CD1c-positive myeloid dendritic cell (primary cell): ENCODE results near the gene SNX5.
"Not testable (repeated sequence)": the region's sequence is repeated elsewhere in the genome, so short reads cannot be mapped to it uniquely, and the experiment has no call there.

Experiments
- DNase-seq: peaks from one replicate; pipeline ENCODE4 v3.0.0-alpha.2; 2016; ENCODE audit errors: extremely low spot score

SNX5 gene

DNA sequence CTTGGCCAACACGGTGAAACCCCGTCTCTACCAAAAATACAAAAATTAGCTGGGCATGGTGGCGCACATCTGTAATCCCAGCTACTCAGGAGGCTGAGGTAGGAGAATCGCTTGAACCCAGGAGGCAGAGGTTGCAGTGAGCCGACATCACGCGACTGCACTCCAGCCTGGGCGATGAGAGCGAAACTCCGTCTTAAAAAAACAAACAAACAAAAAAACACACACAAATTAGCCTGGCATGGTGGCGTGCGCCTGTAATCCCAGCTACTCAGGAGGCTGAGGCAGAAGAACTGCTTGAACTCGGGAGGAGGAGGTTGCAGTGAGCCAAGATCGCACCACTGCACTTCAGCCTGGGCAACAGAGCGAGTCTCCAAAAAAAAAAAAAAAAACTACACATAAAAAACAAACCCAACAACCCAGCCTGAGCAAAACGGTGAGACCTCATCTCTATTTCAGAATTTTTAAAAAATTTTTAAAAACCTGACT lies 8.2 kb downstream of the SNX5 start:
- not testable (repeated sequence) for DNase-seq

DNA sequence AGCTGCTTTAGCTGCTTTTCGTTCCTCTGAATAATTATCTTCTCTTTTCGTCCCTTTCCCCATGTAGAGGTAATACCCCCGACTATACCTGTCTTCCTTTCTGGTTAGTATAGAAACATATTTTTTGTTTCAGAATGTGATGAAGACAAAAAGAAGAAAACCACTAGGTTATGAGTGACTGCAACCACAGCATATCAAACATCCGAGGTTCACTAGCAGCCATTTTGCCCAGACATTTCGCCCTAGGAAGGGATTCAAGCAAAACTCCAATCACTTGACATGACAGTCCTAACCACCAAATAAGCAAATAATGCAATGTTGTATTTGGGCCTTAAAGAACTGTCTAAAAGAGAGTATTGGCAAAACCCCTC lies 9.4 kb downstream of the SNX5 start:
- no peak for DNase-seq

DNA sequence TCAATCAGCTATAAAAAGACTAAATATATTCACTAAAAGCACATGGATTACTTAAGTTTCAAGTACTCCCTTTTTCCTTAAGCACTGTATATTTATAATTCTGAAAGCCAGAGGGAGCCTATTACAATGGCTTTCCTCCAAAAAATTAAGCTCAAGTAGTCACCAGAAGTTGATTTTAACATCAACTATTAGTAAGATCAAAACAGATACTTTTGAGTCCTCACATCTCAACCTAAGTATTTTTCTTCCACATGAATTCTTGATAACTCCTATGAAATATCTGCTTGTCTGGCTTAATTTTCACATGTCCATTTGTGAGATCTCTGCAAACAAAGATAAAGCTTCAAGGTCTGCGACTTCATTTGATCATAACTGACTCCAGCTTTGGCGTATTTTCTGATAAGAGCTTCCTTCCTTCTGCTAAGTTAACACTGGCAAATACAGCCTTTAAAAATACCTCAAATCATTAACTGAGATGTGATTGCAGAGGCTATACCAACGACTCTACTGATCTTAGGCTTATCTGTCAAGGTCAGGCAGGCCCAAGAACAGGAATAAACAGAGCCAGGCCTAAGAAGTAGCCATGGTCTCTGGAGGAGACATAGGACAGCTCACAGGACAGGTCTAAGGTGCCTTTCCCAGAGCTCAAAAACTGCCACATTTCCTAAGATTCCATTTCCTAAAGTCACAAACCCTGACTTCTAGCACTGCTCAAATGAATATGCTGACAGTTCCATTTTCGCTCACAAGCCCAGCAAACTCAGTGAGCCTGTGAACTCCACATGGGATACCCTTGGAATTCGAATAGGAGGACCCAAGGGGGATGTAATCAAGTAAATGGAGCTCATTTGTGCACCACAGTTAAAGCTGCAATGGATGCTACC lies 10.0 kb downstream of the SNX5 start:
- no peak for DNase-seq

DNA sequence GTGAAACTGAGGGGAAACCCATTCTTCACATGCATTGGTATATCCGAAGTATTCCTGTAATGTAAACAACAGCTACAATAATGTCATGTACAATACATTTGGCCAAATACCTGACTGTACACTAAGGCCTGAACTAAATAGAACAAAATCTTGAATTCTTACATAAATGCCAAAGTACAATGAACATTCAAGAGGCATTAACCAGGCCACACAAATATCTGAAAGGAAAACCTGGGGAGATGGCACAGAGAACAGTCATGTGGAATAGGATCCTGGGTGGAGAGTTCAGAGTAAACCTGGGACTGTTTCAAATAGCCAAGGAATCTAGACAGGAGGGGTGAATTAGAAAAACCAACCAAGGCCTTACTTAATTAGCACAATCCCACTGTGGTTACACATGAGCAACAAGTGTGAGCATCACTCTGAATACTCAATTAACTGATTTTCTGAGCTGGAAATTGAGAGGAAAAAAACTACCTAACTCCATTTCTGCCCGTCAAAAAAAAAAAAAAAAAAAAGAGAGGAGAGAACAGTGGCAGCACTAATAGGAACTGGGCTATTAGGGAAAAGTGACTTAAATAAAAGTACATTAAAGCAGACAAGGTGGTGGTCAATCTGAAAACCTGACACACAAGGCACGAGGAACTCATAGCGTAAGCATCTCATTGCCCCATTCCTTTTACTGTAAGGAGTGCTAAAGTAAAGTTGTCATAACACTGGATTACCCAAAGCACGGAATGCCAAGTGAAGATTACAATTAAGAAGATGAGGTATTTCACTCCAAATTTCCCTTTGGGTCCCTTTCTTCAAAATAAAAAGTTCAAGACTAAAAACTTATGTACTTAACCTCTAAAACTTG lies 10.9 kb downstream of the SNX5 start:
- no peak for DNase-seq

DNA sequence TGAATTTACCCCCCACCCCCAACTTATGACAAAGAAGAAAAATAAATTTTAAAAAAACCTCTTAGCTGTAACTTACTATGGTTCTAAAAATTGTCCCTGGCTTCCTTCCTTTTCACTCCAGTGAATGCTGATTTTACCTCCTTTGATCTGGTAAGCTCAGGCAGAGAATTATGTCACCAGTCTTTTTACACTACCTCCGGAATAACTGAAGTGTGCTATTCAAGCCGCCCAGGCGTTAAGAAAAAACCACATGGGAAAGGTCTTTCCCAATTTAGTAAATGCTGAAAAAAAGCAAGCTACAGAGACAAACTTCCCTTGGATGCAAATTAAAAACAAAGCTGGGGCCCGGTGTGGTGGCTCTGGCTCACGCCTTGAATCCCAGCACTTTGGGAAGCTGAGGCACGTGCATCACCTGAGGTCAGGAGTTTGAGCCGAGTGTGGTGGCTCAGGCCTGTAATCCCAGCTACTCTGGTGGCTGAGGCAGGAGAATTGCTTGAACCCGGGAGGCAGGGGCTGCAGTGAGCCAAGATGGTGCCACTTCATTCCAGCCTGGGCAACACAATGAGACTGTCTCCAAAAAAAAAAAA lies 12.4 kb downstream of the SNX5 start:
- DNase-seq = no peak

DNA sequence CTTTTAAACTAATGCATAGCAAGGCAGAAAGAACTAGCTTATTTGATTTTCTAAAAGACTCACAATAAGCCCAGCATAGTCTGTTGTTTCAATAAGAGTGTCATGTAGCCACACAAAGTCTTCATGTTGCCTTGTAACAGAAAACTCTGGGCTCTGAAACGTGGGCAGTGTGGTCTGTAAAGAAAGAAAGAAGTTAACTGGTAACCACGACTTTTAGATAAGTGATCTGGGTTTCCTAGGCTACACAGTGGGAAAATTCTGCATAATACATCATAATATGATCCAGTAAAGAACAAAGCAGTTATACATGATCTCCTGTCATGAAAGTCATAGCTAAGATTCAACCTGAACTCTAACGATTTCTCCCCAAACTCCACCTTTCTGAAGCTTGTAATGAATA lies 13.3 kb downstream of the SNX5 start:
- DNase-seq = no peak

DNA sequence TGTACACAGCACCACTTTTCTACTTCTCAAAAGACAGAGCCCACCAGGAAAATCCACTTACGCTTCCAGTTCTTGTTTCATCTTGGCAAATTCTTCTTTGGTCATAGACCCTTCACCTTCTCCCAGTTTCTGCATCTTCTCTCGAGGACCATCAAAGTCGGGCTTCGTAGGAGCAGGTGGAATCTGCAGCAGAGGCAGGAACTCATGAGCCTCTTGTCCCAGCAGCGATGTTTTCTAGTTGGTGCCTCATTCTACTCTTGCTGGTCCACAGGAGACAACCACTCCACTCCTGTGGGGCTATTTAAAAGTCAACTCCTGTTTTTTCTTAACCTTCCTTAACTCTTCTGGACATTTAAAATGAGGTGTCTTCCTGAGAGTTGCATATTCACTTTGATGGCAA lies 14.7 kb downstream of the SNX5 start:
- DNase-seq = no peak

DNA sequence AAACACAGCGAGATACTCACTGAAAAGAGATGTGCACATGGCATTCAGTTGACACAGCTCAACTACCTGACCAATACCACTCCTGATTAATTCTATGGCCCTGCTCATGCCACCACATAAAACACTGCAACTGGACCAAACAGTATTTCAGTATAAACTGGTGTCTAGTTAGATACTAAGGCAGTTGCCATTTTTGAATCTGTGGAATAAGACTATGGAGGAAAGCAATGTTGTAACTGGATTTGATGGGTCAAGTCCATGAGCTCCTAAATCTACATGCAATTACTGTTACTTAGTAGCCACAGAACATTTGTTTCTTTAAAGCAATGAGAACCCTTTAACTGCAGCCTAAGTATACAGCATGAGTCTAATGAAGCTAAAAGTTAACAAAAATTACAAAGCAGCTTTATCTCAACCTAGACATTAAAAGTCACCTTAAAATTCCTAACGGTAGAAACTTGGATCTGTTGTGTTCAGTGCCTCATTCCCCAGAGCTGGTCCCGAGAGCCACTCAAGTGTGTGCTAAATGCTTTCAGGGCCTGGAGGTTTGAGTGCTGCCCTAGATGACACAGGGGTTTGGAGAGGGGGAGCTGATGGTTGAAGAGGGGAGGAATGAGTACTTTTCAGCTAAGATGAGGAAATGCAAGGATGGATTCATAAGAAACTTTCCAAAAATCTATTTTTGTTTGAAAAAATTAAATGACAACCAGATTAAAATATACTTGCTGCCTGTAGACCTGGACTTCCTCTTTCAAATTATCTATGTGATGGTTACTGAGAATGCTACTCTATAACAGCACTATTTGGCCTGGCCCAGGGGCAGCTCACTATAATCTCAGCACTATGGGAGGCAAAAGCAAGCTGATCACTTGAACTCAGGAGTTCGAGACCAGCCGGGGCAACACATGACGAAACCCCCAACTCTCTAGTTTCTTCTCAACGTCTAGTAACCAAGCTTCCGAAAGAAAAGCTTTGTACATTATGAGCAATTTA lies 15.6 kb downstream of the SNX5 start:
- no peak for DNase-seq

DNA sequence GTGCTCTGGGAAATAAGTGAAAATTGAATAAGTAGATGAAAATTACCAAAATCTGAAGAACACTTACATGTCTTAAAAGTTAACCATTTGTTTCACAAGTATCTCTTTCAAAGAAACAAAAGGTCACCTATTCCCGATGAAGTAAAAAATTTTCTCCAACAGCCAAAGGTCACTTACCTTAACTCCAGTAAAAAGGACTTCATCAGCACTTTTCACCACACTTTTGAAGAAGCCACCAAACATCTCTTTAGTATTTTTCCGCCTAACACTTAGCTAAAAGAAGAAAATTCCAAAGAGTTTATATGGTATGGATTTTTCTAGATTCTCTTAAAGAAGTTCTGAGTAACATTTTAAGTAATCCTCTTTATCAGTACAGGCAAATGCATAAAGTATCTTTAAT lies 17.3 kb downstream of the SNX5 start:
- DNase-seq = no peak

DNA sequence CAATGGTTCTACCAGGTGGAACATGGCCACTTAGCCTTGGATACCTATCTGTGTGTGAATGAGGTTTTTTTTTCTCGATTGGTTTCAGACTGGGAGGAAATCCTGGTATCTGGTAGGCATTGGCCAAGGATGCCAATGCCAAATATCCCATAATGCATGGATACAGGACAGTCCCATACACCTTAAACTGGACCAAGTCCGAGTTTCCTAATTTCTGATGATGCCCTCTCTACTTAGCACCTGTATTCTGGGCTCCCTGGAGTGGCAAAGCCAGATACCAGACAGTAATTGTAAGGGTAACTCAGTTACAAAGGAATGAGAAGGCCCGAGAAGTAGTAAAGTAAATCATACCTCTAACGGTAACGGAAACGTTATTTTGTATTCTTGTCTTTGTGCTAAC lies 17.9 kb downstream of the SNX5 start:
- DNase-seq = no peak

DNA sequence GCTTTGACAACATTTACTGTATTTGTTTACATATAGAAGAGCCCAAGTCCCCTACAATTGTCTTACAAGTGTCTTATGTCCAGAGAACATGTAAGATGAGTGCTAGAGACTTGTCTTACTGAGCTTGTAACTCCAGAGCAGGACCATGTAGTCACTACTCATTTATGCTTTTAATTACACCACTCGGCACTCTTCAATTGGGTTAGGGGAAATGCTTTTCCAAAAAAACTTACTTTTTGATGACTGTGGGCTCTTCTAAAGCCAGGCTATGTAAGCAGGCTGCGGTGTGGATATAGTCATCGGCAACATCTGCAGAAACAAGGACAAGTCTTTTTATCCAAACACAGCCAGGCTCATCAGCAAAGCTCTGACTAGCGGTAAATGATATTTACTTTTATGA lies 18.7 kb downstream of the SNX5 start:
- no peak for DNase-seq

DNA sequence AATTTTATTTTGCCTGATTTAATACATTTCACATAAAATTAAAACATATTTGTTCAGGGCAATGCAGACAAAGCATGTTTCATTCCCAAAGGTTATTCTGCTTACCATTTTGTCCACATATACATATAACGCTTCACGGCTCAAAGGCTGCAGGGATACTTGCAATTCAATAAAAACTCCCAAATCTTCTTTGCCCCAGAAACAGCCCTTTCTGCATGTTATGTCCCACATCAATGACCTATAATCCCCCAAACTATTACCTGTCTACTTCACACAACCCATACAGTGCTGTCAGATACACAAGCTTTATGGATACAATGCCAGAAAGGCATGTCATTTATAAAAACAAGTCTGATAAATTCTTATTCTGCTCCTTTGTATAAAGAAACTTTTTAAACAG lies 20.2 kb downstream of the SNX5 start:
- no peak for DNase-seq

DNA sequence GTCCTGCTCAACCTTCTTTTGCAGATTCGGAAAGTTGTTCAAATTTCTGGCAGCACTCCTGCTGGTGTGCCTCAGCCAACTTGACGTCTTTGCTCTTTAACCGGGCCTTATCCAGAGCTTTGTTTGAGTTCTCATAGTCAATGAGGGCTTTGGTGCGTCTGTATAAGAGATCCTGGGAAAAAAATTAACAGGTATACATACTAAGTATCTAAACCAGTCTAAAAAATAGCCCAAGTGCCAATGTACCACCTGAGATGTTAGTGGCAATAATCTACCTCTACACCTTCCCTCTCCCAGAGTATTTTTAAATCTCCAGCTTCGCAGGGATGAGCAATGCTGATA lies 21.1 kb downstream of the SNX5 start:
- DNase-seq = no peak

DNA sequence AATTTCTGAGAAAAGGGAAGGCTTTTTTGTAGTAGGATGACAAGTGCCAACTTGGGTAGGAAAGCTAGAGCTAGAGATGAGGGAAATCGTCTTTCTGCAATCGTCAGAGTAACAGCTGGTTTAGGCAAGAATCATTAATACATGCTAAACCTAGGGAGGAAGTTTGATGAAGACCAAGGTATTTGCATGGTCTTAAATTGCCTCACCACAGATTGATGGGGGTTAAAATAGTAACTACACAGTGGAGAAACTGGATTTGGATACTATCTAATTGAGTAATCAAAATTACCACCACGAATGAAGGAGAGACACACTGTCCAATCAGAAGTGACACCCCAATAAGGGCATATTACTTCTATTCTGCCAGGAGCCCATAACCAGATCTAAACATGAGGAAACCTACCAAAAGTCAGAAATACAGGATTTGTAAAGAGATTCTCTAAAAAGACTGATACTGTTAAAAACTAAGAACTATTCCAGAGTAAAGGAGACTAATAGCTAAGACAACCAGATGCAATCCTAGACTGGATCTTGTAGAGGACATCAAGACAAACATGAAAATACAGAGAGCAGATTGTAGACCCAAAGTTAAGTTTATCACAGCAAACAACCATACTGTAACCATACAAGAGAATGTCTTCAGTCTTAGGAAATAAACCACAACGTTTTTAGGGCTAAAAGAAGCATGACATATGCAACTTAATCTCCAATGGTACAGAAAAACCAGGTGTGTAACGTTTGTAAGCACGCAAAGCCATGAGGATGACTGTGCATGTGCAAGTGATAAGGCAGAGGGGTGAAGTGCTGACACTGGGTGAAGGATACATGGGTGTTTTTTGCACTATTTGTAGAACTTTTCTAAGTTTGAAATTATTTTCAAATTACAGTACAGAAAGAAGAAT lies 21.8 kb downstream of the SNX5 start:
- no peak for DNase-seq

DNA sequence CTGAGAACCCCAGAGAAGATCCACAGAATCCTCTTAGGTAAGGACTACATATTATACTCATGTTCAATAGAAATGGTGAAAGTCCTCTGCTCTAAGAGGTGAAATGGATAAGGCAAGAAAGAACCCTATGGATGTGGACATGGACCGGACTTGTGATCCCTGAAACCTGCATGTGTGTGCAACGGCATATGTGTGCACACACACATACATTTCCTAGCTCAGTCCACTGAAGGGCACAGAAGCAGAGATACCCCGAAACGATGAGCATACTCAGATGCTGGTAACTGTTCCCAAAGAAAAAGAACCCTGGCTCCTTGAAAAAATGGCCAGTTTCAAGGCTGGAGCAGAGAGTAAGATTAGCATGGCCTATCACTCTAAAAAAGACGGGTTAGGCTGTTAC lies 22.6 kb downstream of the SNX5 start:
- DNase-seq = no peak

DNA sequence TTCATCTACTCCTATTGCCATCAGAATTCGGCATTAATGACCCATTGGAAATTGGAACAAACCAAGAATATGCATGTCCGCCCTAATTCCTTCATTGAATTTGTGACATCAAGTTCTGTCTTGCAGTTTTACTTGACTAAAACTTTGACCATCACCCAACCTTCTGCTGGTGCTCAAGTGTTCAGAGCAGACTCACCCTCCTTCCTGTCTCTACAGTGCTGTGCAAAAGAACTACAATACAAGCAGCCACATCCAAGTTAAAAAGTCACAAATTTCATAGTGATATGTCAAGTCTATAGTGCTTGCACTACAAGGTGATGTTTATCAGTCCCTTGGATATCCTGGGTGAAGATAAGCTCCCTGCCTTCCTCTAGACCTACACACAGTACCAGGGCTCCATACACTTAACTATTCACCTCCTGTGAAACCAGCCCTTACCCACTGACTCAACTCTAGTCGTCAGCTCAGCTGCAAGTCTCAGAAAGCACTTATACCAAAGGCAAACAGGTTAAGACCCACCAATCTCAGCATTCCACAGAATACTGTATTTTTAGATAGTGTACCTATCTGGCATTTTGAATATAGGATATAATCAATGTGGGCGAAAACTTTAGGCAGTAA lies 23.6 kb downstream of the SNX5 start:
- DNase-seq = no peak

DNA sequence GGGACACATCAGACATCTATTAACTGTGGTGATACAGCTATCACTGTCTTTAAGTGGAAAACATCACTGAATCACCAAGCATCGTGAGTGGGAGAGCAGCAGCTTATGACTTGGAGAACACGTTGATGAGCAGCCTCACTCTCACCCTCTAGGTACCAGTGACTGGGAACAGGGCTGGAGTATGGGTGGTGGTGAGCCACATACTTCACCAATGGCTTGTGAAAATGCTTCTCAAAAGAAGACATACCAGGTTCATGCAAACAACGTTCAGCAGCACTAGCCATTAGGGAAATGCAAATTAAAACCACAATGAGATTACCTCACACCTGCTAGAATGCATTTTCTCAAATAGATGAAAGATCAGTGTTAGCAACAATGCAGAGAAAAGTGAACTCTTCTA lies 25.3 kb downstream of the SNX5 start:
- no peak for DNase-seq

DNA sequence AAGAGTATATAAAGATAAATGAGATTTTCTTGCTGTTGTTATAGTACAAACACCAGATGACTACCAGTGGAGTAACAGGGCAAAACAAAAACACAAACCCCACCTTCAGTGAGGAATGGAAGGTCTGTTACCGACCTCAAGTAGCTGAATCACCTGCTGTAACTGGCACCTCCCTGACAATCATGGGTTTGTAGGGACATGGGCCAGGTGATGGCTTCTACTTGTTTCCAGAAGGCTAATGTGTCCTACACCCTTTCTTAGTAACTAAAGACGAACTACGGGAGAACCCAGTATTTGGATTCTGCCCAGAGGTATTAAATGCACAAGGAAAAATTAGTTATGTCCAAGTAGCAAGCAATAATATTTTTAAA lies 26.8 kb downstream of the SNX5 start:
- no peak for DNase-seq

DNA sequence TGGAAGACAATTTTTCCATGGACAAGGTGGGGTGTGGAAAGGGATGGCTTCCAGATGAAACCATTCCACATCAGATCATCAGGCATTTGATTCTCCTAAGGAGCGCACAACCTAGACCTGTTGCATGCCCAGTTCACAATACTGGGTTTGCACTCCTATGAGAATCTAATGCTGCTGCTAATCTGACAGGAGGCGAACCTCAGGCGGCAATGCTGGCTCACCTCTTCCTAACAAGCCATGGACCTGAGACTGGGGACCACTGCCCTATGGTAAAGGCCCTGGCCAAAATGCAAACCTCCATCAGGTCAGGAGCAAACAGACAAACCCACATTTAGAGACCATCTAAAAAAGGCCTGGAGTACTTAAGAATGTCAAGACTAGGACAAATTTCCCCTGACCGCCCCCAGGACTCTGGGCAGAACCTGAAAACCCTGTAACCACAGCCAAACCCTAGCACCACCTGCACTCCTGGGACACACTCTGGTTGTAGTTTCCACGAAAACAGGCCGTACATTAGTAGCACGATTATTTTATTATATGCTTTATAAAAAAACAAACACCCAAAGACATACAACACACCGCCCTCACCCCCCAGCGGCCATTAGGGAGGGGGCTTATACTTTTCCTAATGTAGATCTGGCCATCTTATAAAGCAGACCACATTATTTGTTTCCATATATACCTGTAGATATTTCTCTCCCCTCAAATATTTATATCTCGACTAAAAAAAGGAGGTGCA lies 27.3 kb downstream of the SNX5 start:
- DNase-seq = no peak
